ENCODE measurements around the gene AKAP6. TPM values are rescaled to one million over a fixed set of nuclear protein-coding genes. Genes with fewer than 3 reads are reported as not detected.

AKAP6 gene
- total RNA-seq, 1 experiment from 2014 or later = 1.9 TPM

DNA sequence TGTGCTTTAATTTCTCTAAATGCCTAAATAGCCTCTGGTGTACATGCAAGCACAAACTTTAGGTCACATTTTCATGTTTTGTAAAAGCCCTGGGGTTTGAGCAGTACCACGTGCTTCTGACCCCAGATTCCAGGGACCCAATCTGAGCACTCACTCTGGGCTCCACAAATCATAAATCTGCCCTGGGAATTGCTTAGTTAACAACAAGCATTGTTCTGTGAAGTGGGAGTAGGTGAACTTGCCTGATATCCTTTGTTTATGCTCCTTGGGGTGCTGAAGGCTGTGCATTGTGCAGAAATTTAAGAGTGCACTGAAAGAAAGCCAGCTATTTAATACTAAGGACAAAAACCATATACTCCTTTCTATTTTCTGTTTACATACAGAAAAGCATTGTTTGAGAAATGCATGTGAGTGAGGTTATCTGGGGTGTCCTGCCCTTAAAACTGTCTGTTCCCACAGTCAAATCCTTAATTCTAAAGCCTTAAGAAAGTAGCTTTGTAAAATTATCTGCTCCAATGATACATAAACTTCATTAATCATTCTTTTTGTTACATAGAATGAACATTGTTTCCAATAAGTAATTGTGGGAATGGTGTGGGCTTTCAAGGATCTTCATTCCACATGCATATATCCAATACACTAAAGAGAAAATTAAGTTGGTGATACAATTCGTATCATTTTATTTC is 351.0 kb downstream of the AKAP6 start:
- H2AFZ ChIP-seq (ENCODE audit: low read depth, low read length, poor library complexity, severe bottlenecking) = no peak overlapping the region
- H3K9me3 ChIP-seq (ENCODE audit: control insufficient read depth in 1 of 2, insufficient read depth in 1 of 2, low read depth in 1 of 2, low read length in 2 of 2) = no peaks in the 10 kb centered on the region
- H3K4me1 ChIP-seq (ENCODE audit: control insufficient read depth in 1 of 2, insufficient read depth in 2 of 2, low read length in 2 of 2) = no peaks in the 10 kb centered on the region
- ChIA-PET CTCF (no interaction called here), POLR2A (no interaction called here), RAD21 (ENCODE audit: low non-redundant PET in 1 of 2, low total read pairs in 2 of 2, uncharacterized antibody in 2 of 2, unreplicated experiment in 2 of 2) (no interaction called here)
- peaks cover 19% of the 10 kb centered on the region for H3K27me3 ChIP-seq (ENCODE audit: insufficient read depth, low read length)
- intact Hi-C loops (cut with micrococcal nuclease) = no loop called here
- no peak overlapping the region for H3K4me3 ChIP-seq (replicated peaks in 1 of 2; ENCODE audit: low read depth in 1 of 2, low read length in 2 of 2)
- ATAC-seq = no peak
- no peaks in the 10 kb centered on the region for H4K20me1 ChIP-seq (ENCODE audit: insufficient read depth)
- H3K79me2 ChIP-seq (ENCODE audit: insufficient read depth, low read length) = no peaks in the 10 kb centered on the region
- H3K9me2 ChIP-seq (ENCODE audit: insufficient read depth) = no peaks in the 10 kb centered on the region
- H3K9ac ChIP-seq (ENCODE audit: low read length) = no peak overlapping the region
- no peak overlapping the region for H3K4me2 ChIP-seq (ENCODE audit: low read length)
- no peaks in the 10 kb centered on the region for H3K36me3 ChIP-seq (ENCODE audit: control insufficient read depth in 1 of 2, insufficient read depth in 2 of 2, low read length in 2 of 2)
- BruUV-seq (replicated peaks) = no TSS peak
- no peak for DNase-seq (ENCODE audit: low read depth, low spot score)
- TF ChIP-seq CBX3 (IDR thresholded peaks at IDR 0.05; ENCODE audit: low read depth) (no peak), POLR2AphosphoS5 (IDR thresholded peaks at IDR 0.05; ENCODE audit: low read depth, low read length) (no peak), EZH2phosphoT487 (IDR thresholded peaks at IDR 0.05; ENCODE audit: borderline replicate concordance) (no peak), EGR1 (IDR thresholded peaks at IDR 0.05; ENCODE audit: low read depth) (no peak), CEBPB (IDR thresholded peaks at IDR 0.05; ENCODE audit: low read depth) (no peak), ZNF274 (IDR thresholded peaks at IDR 0.05; ENCODE audit: low read depth, low read length) (no peak), POLR2A (IDR thresholded peaks at IDR 0.05; ENCODE audit: borderline replicate concordance, extremely low read depth, insufficient read depth, insufficient read length) (no peak), ZFX (IDR thresholded peaks at IDR 0.05) (no peak), SP1 (IDR thresholded peaks at IDR 0.05; ENCODE audit: low read depth) (no peak), FOSL1 (IDR thresholded peaks at IDR 0.05; ENCODE audit: low read depth) (no peak), JUND (IDR thresholded peaks at IDR 0.05) (no peak), SIN3A (IDR thresholded peaks at IDR 0.05; ENCODE audit: low read depth) (no peak), RAD21 (IDR thresholded peaks at IDR 0.05; ENCODE audit: low read depth) (no peak), ELF1 (IDR thresholded peaks at IDR 0.05; ENCODE audit: borderline replicate concordance, low read depth) (no peak), SRF (IDR thresholded peaks at IDR 0.05; ENCODE audit: low read depth) (no peak)
- TF ChIP-seq, protein P1, sequence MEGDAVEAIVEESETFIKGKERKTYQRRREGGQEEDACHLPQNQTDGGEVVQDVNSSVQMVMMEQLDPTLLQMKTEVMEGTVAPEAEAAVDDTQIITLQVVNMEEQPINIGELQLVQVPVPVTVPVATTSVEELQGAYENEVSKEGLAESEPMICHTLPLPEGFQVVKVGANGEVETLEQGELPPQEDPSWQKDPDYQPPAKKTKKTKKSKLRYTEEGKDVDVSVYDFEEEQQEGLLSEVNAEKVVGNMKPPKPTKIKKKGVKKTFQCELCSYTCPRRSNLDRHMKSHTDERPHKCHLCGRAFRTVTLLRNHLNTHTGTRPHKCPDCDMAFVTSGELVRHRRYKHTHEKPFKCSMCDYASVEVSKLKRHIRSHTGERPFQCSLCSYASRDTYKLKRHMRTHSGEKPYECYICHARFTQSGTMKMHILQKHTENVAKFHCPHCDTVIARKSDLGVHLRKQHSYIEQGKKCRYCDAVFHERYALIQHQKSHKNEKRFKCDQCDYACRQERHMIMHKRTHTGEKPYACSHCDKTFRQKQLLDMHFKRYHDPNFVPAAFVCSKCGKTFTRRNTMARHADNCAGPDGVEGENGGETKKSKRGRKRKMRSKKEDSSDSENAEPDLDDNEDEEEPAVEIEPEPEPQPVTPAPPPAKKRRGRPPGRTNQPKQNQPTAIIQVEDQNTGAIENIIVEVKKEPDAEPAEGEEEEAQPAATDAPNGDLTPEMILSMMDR (IDR thresholded peaks at IDR 0.05 in 2 of 3, conservative IDR thresholded peaks at IDR 0.05 in 1 of 3; ENCODE audit: borderline replicate concordance in 1 of 3, insufficient read depth in 1 of 3, low read depth in 2 of 3, low read length in 2 of 3) = no peak
- TF ChIP-seq, protein P2, sequence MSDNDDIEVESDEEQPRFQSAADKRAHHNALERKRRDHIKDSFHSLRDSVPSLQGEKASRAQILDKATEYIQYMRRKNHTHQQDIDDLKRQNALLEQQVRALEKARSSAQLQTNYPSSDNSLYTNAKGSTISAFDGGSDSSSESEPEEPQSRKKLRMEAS (IDR thresholded peaks at IDR 0.05) = no peak
- TF ChIP-seq, protein P3, sequence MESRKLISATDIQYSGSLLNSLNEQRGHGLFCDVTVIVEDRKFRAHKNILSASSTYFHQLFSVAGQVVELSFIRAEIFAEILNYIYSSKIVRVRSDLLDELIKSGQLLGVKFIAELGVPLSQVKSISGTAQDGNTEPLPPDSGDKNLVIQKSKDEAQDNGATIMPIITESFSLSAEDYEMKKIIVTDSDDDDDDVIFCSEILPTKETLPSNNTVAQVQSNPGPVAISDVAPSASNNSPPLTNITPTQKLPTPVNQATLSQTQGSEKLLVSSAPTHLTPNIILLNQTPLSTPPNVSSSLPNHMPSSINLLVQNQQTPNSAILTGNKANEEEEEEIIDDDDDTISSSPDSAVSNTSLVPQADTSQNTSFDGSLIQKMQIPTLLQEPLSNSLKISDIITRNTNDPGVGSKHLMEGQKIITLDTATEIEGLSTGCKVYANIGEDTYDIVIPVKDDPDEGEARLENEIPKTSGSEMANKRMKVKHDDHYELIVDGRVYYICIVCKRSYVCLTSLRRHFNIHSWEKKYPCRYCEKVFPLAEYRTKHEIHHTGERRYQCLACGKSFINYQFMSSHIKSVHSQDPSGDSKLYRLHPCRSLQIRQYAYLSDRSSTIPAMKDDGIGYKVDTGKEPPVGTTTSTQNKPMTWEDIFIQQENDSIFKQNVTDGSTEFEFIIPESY (IDR thresholded peaks at IDR 0.05; ENCODE audit: extremely low read depth, insufficient replicate concordance, low read length) = no peak
- TF ChIP-seq, protein P4, sequence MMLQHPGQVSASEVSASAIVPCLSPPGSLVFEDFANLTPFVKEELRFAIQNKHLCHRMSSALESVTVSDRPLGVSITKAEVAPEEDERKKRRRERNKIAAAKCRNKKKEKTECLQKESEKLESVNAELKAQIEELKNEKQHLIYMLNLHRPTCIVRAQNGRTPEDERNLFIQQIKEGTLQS (IDR thresholded peaks at IDR 0.05) = no peak
- no peak overlapping the region for H3K27ac ChIP-seq (ENCODE audit: low read depth, low read length)
